GF-D8 (cell line): ENCODE data around the gene MYO3B.
A peak's percentile ranks its signal among the peaks of the same experiment; 100 is the strongest.

ENCODE experiments used
- DNase-seq: peaks from one replicate; lab custom pipeline; 2025; lab: John Stamatoyannopoulos, UW

Gene MYO3B

GRCh38 chr2:170300993-170301392, 123.0 kb downstream of the MYO3B start:
- DNase-seq, result no peak

- DNase-seq, result no peak
These were observed 123.7 kb downstream of the MYO3B start for GRCh38 chr2:170301626-170302025.

GRCh38 chr2:170305711-170306110, 127.8 kb downstream of the MYO3B start:
- no peak for DNase-seq

GRCh38 chr2:170306293-170306873, 128.4 kb downstream of the MYO3B start:
- no peak for DNase-seq

- no peak for DNase-seq
These were observed 129.1 kb downstream of the MYO3B start for GRCh38 chr2:170307052-170307451.

- DNase-seq, result no peak
These were observed 129.8 kb downstream of the MYO3B start for GRCh38 chr2:170307555-170308351.

- no peak for DNase-seq
These were observed 133.0 kb downstream of the MYO3B start for GRCh38 chr2:170310876-170311502.

GRCh38 chr2:170313347-170313991, 135.5 kb downstream of the MYO3B start:
- DNase-seq, result no peak

GRCh38 chr2:170313992-170314348, 136.0 kb downstream of the MYO3B start:
- DNase-seq, result no peak

GRCh38 chr2:170314744-170315447, 136.9 kb downstream of the MYO3B start:
- DNase-seq, result no peak

- no peak for DNase-seq
These were observed 143.0 kb downstream of the MYO3B start for GRCh38 chr2:170320948-170321347.

GRCh38 chr2:170321526-170321925, 143.6 kb downstream of the MYO3B start:
- no peak for DNase-seq

- DNase-seq, result no peak
These were observed 144.3 kb downstream of the MYO3B start for GRCh38 chr2:170322140-170322766.

- no peak for DNase-seq
These were observed 145.8 kb downstream of the MYO3B start for GRCh38 chr2:170323743-170324142.

GRCh38 chr2:170324640-170325046, 146.7 kb downstream of the MYO3B start:
- DNase-seq, result peak; percentile 9

GRCh38 chr2:170330881-170331280, 152.9 kb downstream of the MYO3B start:
- DNase-seq, result no peak

GRCh38 chr2:170332676-170333402, 154.9 kb downstream of the MYO3B start:
- DNase-seq, result no peak

GRCh38 chr2:170335351-170335750, 157.4 kb downstream of the MYO3B start:
- DNase-seq, result no peak

- no peak for DNase-seq
These were observed 158.5 kb downstream of the MYO3B start for GRCh38 chr2:170336408-170336807.

GRCh38 chr2:170336916-170337315, 159.0 kb downstream of the MYO3B start:
- DNase-seq, result no peak

GRCh38 chr2:170339322-170339721, 161.4 kb downstream of the MYO3B start:
- DNase-seq, result no peak
